ENCODE measurements around the gene SMIM8. TPM values are rescaled to one million over a fixed set of nuclear protein-coding genes. Genes with fewer than 3 reads are reported as not detected.
"Not testable (repeated sequence)": the region's sequence is repeated elsewhere in the genome, so short reads cannot be mapped to it uniquely, and the experiment has no call there.

Gene SMIM8
- total RNA-seq, 6 experiments from 2014 or later, result 2.8 to 5.9 (median 4.3) TPM

DNA sequence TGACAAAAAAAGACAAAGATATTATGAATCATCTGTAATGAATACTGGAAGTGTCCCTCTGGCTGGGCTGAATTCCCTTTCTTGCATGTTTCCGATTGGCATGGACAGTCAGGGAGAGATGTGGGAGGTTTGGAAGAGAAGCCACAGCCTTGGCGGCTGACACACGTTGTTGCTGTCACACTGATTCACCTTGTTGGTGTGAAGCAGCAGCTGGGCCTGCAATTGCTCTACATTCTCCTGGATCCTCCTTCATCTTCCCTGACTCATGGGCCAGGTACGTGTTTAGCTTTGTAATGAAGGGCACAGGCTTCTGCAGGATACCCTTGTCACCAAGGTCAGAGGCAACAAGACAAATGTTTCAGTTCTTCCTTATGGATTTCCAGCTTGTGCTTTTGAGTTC is 13.4 kb upstream of the SMIM8 start:
- 38% methylated on average over 3 of the region's 4 CpGs for WGBS (ENCODE audit: insufficient coverage, low coverage, low lambda C conversion rate, missing lambda C conversion rate)
- ATAC-seq (no peak), DNase-seq (no peak)
- no peaks in the 10 kb centered on the region for H3K9me3 ChIP-seq
- no peak for TF ChIP-seq POLR2A (IDR thresholded peaks at IDR 0.05)
- no peaks in the 10 kb centered on the region for H3K4me1 ChIP-seq
- intact Hi-C loops (cut with DNase I), result no loop called here
- no peak overlapping the region for H3K4me3 ChIP-seq
- no peak overlapping the region for H3K27ac ChIP-seq
- H3K36me3 ChIP-seq, result no peaks in the 10 kb centered on the region
- no peaks in the 10 kb centered on the region for H3K27me3 ChIP-seq

- Histone ChIP-seq H3K9me3 (no peaks in the 10 kb centered on the region), H3K27ac (no peak overlapping the region), H3K36me3 (no peaks in the 10 kb centered on the region), H3K27me3 (no peaks in the 10 kb centered on the region), H3K4me3 (no peak overlapping the region), H3K4me1 (no peaks in the 10 kb centered on the region)
- no peak for ATAC-seq
- intact Hi-C loops (cut with DNase I), result no loop called here
- 13% methylated on average over 1 of the region's 1 CpG for WGBS (ENCODE audit: insufficient coverage, low coverage, low lambda C conversion rate, missing lambda C conversion rate)
- DNase-seq, result no peak
- TF ChIP-seq CTCF (IDR thresholded peaks at IDR 0.05), result no peak
- no peak for TF ChIP-seq POLR2A (IDR thresholded peaks at IDR 0.05)
Observed at GRCh38 chr6:87312860-87313259, 9.5 kb upstream of the SMIM8 start.

DNA sequence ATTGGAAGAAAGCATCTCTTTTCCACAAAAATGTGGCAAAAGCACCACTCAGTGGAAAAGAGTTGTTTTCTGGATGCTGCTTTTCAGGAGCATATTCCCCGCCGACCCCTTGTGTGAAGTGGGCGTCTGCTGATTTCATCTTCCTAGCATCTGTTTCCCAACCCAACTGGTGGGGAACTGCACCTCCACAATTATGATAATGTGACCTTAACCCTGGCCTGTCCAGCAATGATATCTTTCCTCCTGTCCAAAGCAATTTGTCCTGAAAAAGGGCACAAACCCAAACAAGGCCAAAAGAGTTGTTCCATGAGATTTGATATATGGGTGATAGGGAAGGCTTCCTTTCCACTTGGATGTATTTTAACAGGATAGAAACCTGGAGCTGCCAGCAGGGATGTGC is 7.3 kb upstream of the SMIM8 start:
- ATAC-seq, result no peak
- intact Hi-C loops (cut with DNase I), result no loop called here
- Histone ChIP-seq H3K27me3 (no peaks in the 10 kb centered on the region), H3K4me3 (no peak overlapping the region), H3K36me3 (no peaks in the 10 kb centered on the region), H3K27ac (no peak overlapping the region), H3K4me1 (no peaks in the 10 kb centered on the region), H3K9me3 (no peaks in the 10 kb centered on the region)
- DNase-seq, result no peak
- TF ChIP-seq POLR2A (IDR thresholded peaks at IDR 0.05), result no peak
- TF ChIP-seq CTCF (IDR thresholded peaks at IDR 0.05), result no peak
- WGBS (ENCODE audit: insufficient coverage, low coverage, low lambda C conversion rate, missing lambda C conversion rate), result 79% methylated on average over 3 of the region's 3 CpGs

DNA sequence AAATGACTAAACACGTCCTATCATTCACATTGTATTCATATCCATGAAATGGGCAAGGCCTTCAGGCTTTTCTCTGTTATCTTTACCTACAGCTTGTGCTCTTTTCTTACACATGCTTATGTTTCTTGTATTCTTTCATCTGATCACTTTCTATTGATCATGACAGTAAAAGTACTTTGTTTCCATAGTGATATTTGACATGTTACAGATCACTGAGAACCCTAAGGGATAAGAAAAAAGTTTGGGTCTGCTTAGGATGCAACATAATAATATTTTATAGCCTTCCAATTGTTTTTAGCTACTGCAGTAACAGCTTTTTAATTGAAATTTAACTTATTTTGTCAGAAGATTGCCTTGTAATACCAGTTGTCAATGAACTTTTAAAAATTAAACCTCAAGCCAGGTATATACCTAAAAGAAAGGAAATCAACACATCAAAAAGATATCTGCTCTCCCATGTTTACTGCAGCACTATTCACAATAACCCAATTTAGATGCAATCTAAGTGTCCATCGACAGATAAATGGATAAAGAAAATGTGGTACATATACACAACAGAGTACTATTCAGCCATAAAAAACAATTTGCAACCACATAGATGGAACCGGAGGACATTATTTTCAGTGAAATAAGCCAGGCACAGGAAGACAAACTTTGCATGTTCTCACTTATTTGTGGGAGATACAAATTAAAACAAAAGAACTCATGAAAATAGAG is 3.0 kb upstream of the SMIM8 start:
- TF ChIP-seq POLR2A (IDR thresholded peaks at IDR 0.05) (no peak), CTCF (IDR thresholded peaks at IDR 0.05) (no peak)
- Histone ChIP-seq H3K27ac (no peak overlapping the region), H3K4me3 (no peak overlapping the region), H3K4me1 (peaks cover 0 to 5% (median 0%) of the 10 kb centered on the region in 4 donors), H3K36me3 (no peaks in the 10 kb centered on the region), H3K9me3 (no peaks in the 10 kb centered on the region), H3K27me3 (no peaks in the 10 kb centered on the region)
- no peak for ATAC-seq
- intact Hi-C loops (cut with DNase I), result no loop called here
- DNase-seq, result no peak
- WGBS (ENCODE audit: insufficient coverage, low coverage, low lambda C conversion rate, missing lambda C conversion rate), result 58% methylated on average over 3 of the region's 3 CpGs

GRCh38 chr6:87323880-87324279 is 1.5 kb downstream of the SMIM8 start:
- DNase-seq; H3K27ac ChIP-seq; H3K4me3 ChIP-seq; ATAC-seq; H3K27me3 ChIP-seq; H3K4me1 ChIP-seq; intact Hi-C loops (cut with DNase I); H3K36me3 ChIP-seq; H3K9me3 ChIP-seq: not testable (repeated sequence)
- WGBS (ENCODE audit: insufficient coverage, low coverage, low lambda C conversion rate, missing lambda C conversion rate), result 90% methylated on average over 1 of the region's 1 CpG

DNA sequence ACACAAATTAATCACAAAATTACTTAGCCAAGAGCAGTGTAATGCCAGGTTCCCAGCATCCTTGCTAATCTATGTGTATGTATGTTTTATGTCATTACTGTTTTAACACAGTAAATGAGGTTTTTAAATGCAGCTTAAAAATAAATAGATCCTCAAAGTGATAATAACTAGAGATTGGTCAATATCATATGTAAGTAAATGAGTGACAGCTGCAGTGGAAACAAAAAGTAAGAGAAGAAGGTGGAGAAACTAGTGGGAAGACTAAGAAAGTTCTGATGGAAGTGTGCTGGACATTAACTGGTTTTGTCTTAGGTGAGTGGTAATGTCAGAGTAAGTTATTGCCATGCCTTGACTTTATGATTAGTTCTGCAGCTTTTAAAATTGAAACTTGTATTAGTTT is 8.6 kb downstream of the SMIM8 start:
- intact Hi-C loops (cut with DNase I), result no loop called here
- DNase-seq, result no peak
- ATAC-seq, result no peak
- TF ChIP-seq CTCF (IDR thresholded peaks at IDR 0.05) (no peak), POLR2A (IDR thresholded peaks at IDR 0.05) (no peak)
- Histone ChIP-seq H3K27ac (no peak overlapping the region), H3K9me3 (no peaks in the 10 kb centered on the region), H3K36me3 (no peaks in the 10 kb centered on the region), H3K4me1 (no peaks in the 10 kb centered on the region), H3K27me3 (no peaks in the 10 kb centered on the region), H3K4me3 (no peak overlapping the region)
